DND-41 (cell line): ENCODE results near the gene SPATA25.

ENCODE experiments used
- ATAC-seq: fragments of 200-7000 bp; cut with Tn5 transposase; 3 replicates; pipeline ENCODE4 v1.9.1; 2021; ENCODE audit warnings: low read depth; ENCODE audit not compliant: insufficient read depth
- DNase-seq: peaks from one replicate; pipeline ENCODE4 v3.0.0-alpha.2; 2020
- H2AFZ ChIP-seq: 2 replicates; pipeline ENCODE4 v1.6.0; 2012; ENCODE audit warnings: low read depth, low read length
- H3K27ac ChIP-seq: 2 replicates; pipeline ENCODE4 v1.5.1; 2012; ENCODE audit warnings: low read length, inconsistent platforms
- H3K27me3 ChIP-seq: fragments of 200-600 bp; sonication (generic); 2 replicates; pipeline ENCODE4 v1.6.0; 2012; ENCODE audit warnings: low read length, mild to moderate bottlenecking, inconsistent platforms; ENCODE audit not compliant: insufficient read depth, poor library complexity
- H3K36me3 ChIP-seq: 2 replicates; pipeline ENCODE4 v1.5.1; 2012; ENCODE audit warnings: low read length, inconsistent platforms; ENCODE audit not compliant: insufficient read depth
- H3K4me1 ChIP-seq: 2 replicates; pipeline ENCODE4 v1.5.1; 2012; ENCODE audit warnings: mild to moderate bottlenecking, low read length; ENCODE audit not compliant: insufficient read depth
- H3K4me2 ChIP-seq: 2 replicates; pipeline ENCODE4 v1.6.0; 2012; ENCODE audit warnings: mild to moderate bottlenecking, moderate library complexity, low read length, inconsistent platforms; ENCODE audit not compliant: insufficient read depth
- H3K4me3 ChIP-seq, 2 experiments: fragments of 200-600 bp in 1 of 2; shearing (Covaris generic) in 1 of 2; 2 replicates each; pipeline ENCODE4 v1.5.1; 2012 to 2016; ENCODE audit warnings: inconsistent platforms in 2 of 2, low read length in 2 of 2, mild to moderate bottlenecking in 2 of 2, low read depth in 1 of 2, moderate library complexity in 1 of 2
- H3K79me2 ChIP-seq: 2 replicates; pipeline ENCODE4 v1.6.0; 2012; ENCODE audit warnings: low read length, inconsistent platforms; ENCODE audit not compliant: insufficient read depth
- H3K9ac ChIP-seq: 2 replicates; pipeline ENCODE4 v1.6.0; 2012; ENCODE audit warnings: low read depth, mild to moderate bottlenecking, inconsistent platforms, low read length, moderate library complexity
- H3K9me3 ChIP-seq: 2 replicates; pipeline ENCODE4 v1.5.1; 2012; ENCODE audit warnings: low read length, moderate library complexity, mild to moderate bottlenecking, inconsistent platforms; ENCODE audit not compliant: insufficient read depth, severe bottlenecking
- H4K20me1 ChIP-seq: 2 replicates; pipeline ENCODE4 v1.6.0; 2012; ENCODE audit warnings: low read length; ENCODE audit not compliant: insufficient read depth
- CTCF ChIP-seq: IDR thresholded peaks from 2 replicates; pipeline ENCODE4 v1.5.1; 2012; ENCODE audit warnings: borderline replicate concordance, low read length, moderate library complexity, mild to moderate bottlenecking; ENCODE audit not compliant: poor library complexity, severe bottlenecking; ENCODE audit errors: extremely low read depth
- EZH2 ChIP-seq: IDR thresholded peaks from 3 replicates; pipeline ENCODE4 v1.6.1; 2012; ENCODE audit warnings: borderline replicate concordance, low read depth, mild to moderate bottlenecking, moderate library complexity, low read length, inconsistent platforms; ENCODE audit not compliant: severe bottlenecking

Gene SPATA25

DNA sequence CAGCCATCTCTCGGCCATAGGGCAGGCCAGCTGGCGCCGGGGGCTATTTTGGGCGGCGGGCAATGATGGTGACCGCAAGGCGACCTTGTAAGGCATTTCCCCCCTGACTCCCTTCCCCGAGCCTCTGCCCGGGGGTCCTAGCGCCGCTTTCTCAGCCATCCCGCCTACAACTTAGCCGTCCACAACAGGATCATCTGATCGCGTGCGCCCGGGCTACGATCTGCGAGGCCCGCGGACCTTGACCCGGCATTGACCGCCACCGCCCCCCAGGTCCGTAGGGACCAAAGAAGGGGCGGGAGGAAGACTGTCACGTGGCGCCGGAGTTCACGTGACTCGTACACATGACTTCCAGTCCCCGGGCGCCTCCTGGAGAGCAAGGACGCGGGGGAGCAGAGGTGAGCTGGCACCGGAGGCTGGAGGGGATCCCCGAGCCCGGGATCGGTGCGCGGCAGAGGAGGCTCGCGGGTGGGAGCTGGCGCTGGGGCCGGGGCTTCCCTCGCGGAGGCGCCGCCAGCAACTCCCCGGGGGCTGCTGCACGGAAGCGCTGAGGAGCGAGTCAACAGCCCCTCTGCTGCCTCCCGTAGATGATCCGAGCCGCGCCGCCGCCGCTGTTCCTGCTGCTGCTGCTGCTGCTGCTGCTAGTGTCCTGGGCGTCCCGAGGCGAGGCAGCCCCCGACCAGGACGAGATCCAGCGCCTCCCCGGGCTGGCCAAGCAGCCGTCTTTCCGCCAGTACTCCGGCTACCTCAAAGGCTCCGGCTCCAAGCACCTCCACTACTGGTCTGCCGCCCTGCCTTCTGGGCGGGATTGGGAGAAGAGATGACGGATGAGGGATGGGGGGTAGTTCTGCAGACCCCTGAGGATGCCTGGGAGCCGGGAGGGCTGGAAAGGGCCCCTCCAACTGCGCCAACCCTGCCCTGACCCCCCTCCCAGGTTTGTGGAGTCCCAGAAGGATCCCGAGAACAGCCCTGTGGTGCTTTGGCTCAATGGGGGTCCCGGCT, 3.9 kb upstream of the SPATA25 start, which contains the start of the genes CTSA and NEURL2:
CTSA (plus strand) TSS at position 351 of the 999 bp plus-strand sequence; CDS start at position 585, 234 bp downstream.
NEURL2 (minus strand) TSS at position 224 of the 999 bp plus-strand sequence; CDS start at position 7, 217 bp downstream.
- peak; percentile 86 for ATAC-seq
- peak; percentile 88 for DNase-seq
- TF ChIP-seq EZH2 (no peak), CTCF (peak; percentile 1)

DNA sequence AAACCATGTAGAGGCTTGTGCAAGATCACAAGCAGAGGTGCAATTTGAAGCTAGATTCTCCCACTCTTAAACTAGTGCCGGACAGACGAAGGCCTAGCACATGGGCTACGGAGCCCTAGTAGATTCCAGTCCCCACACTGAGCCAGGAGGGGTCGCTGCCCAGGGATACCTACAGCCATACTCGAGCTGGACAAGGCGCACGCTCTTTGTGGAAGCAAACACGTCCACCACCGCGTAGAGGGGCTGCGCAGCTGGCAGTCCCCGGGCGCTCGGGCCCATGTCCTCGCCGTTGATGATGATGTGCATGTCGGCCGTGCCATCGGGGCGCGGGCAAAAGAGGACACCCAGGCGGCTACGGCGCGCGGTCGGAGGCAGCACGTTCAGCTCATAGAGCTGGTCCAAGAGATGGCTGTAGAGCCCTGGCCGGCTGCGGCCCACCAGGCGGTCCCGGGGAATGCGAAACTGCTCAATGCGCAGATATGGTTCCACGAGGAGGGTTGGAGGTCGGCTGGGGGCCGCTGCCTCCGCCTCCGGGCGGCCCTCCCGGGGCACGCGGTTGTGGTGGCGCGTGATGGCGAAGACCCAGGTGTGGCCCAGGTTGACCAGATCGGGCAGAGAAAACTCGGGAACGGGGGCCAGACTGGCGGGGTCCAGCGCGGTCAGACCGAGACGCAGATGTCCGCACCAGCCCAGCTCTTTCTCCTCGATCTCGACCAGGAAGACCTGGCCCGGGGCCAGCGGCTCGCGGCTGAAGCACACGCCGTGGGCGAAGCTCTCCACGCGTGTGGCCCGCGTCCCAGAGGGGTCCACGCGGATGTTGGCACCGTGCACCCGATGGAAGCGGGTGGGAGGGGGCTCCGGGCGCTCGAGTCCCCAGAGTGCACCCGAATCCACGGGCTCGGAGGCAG, 2.9 kb upstream of the SPATA25 start:
- Histone ChIP-seq H2AFZ (peak overlapping the region; percentile 99), H3K4me2 (peak overlapping the region; percentile 99), H3K36me3 (peaks cover 35% of the 10 kb centered on the region), H3K9me3 (no peaks in the 10 kb centered on the region), H4K20me1 (no peaks in the 10 kb centered on the region), H3K9ac (peak overlapping the region; percentile 96), H3K4me3 (peak overlapping the region; percentile 95 to 96; a peak in 3 of 4 replicates), H3K27ac (peak overlapping the region; percentile 92), H3K79me2 (peaks cover 22% of the 10 kb centered on the region), H3K4me1 (peaks cover 31% of the 10 kb centered on the region), H3K27me3 (no peaks in the 10 kb centered on the region)
- peak; percentile 22; the same call in 1 of the 3 replicates for ATAC-seq
- no peak for DNase-seq
- TF ChIP-seq CTCF (no peak), EZH2 (no peak)

More for the DNA sequence above, 3.9 kb upstream of the SPATA25 start, which contains the start of the genes CTSA and NEURL2:
- Histone ChIP-seq H3K4me1 (peaks cover 30% of the 10 kb centered on the region), H2AFZ (peak within 1 kb of the TSS; percentile 99), H3K9ac (peak within 1 kb of the TSS; percentile 96), H3K36me3 (peaks cover 35% of the 10 kb centered on the region), H4K20me1 (no peaks in the 10 kb centered on the region), H3K27me3 (no peaks in the 10 kb centered on the region), H3K9me3 (no peaks in the 10 kb centered on the region), H3K27ac (peak within 1 kb of the TSS; percentile 92), H3K4me2 (peak within 1 kb of the TSS; percentile 99), H3K4me3 (peak within 1 kb of the TSS; percentile 95 to 96), H3K79me2 (peaks cover 21% of the 10 kb centered on the region)

DNA sequence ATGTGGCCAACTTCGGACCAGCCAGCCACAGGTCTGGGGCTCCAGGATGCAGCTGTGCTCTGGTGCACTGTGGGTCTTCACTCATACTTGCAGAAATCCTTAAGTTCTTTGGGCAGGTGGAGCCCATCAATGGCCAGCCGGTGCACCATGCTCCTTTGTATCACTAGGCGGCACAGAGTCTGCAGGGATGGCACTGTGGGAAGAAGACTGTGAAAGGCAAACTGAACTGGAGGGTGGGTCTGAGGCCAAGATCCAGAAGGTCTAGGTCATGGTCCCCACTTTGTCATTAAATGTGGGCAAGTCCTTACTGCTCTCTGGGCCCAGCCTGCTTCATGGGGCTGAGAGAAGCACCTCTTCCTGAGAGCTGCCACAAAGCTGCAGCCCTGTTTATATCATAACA, 1.3 kb upstream of the SPATA25 start:
- DNase-seq (no peak), ATAC-seq (no peak)
- Histone ChIP-seq H4K20me1 (no peaks in the 10 kb centered on the region), H3K9me3 (no peaks in the 10 kb centered on the region), H3K4me3 (no peak overlapping the region), H3K4me2 (no peak overlapping the region), H3K27me3 (no peaks in the 10 kb centered on the region), H3K36me3 (peaks cover 29% of the 10 kb centered on the region), H3K4me1 (peaks cover 44% of the 10 kb centered on the region), H3K79me2 (peaks cover 27% of the 10 kb centered on the region), H2AFZ (no peak overlapping the region), H3K9ac (no peak overlapping the region), H3K27ac (no peak overlapping the region)
- no peak for TF ChIP-seq EZH2
- no peak for TF ChIP-seq CTCF
